NCI-H460 (cell line): ENCODE data around the gene JPH3. TPM values are rescaled to one million over a fixed set of nuclear protein-coding genes. Genes with fewer than 3 reads are reported as not detected.

Source experiments
- DNase-seq: peaks from one replicate; pipeline ENCODE4 v3.0.0-alpha.2; 2016; ENCODE audit warnings: low read depth; ENCODE audit errors: extremely low read depth
- polyA plus RNA-seq: library from polyadenylated mRNA; depleted of rRNA; stranded (reverse); fragments of >200 nt; gene quantifications from 2 replicates; pipeline ENCODE4 v1.2.3, GENCODE V29; 2014; cell fraction: nucleus; rRNA removed
- total RNA-seq: library from RNA; depleted of rRNA; stranded (reverse); fragments of >200 nt; shearing (Covaris generic); gene quantifications from 2 replicates; pipeline ENCODE4 v1.2.3, GENCODE V29; 2014; rRNA removed

JPH3 gene
- total RNA-seq = 0.67 and 0.72 TPM in 2 replicates
- polyA plus RNA-seq = not detected in 2 replicates

DNA sequence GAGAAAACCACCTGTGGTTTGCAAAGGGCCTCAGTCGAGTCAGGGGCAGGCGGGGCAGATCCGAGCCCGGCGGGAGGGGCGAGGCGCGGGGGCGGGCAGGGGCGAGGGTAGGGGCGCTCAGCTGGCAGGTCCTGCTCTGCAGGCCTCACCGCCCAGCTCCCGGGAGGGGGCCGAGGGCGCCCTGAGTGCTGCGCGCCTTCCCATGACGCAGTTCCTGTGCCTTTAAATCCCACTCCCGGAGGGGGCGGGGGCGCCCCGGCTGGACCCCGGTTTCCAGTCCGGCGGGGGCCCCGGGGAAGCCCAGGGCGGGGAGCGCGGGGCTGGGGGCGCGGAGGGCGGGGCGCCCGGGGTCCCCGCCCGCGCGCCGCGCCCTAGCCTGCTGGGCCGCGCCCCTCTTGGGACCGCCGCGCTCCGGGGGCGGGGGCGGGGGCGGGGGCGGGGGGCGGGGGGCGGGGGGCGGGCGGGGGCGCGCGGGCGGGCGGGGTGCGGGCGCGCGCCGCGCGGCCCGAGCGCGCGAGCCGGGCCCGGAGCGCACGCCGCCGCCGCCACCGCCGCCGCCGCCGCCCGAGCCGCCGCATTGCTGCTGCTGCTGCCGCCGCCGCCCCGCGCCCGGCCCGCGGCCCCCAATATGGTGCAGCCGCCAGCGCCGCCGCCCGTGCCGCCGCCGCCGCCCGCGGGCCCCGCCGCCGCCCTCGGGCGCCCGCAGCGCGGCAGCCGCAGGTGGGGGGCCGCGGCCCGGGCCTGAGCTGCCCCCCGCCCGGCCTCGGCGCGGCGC lies at the start of gene JPH3:
Gene JPH3 (plus strand): TSS at position 508 of the 775 bp plus-strand sequence. CDS start 639 bp downstream, outside the sequence.
- DNase-seq = no peak

GRCh38 chr16:87552772-87553573 lies 49.3 kb upstream of the JPH3 start:
- DNase-seq = no peak

DNA sequence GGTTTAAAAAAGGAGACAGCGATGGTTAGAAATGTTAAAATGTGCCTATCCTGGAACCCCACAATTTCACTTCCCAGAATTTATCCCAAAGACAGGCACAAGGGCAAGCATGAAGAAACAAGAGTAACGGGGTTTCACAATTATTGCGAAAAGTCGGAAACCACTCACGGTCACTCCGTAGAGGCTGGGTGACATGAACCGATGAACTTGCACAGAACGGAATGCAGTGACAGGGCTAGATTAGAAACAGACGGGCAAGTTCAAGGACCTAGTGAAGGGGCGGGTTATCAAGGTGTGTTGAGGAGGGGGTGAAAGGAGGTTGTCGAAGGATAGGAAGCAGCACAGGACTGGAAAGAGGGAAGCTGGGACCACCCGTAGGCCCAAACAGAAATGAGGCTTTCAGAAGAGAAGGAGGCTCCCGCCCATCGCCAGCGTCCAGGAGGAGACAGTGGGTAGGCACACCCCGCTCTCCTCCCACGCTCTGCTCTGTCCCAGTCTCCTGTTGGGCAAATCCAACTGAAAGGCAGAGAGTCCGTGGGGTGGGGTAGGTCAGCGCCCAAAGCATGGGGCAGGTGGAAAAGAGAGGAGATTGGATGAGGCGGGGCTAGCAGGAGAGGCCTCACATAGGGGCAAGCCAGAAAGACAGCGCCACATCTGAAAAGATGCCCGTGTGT lies 47.4 kb upstream of the JPH3 start:
- DNase-seq = no peak

DNA sequence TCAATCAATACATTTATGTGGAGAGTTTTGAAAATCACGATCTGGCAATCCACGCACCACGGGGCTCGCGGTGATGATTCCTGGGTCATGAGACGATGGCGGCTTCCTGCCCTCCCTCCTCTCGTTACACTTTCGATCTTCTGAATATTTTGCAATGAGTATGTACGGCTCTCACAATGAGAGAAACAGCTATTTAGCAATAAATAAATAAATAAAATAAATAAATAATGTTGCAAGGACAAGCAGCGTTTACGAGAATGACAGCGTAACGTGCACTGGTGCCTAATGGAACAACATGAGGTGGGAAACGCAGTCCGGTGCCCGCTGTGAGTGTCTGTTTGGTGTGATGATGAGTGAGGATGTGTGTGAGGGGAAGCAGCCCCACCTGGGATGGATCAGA lies 46.7 kb upstream of the JPH3 start:
- no peak for DNase-seq

DNA sequence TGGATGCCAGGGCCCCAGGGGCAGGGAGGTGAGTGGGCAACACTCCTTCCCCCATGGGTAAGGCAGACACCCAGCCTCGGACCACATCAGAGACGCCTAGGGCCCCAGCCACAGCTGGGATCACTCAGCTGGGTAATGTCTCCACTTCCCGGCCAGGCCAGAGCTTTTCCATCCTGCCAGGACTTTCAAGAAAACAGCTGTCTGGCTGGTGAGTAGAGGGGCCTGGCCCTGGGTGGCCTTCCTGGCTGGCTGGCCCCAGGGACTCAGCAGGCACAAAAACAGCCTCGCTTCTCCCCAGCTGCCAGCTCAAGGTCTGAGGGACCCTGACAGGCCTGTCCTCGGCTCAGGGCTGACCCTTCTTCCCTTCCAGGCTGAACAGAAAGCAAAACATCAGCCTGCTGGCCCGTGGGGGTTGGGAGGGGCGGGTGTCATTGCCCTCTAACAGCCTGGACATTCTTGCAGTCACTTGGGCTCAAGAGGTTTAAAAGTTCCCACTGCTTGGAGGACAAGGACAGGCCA lies 45.3 kb upstream of the JPH3 start:
- no peak for DNase-seq

DNA sequence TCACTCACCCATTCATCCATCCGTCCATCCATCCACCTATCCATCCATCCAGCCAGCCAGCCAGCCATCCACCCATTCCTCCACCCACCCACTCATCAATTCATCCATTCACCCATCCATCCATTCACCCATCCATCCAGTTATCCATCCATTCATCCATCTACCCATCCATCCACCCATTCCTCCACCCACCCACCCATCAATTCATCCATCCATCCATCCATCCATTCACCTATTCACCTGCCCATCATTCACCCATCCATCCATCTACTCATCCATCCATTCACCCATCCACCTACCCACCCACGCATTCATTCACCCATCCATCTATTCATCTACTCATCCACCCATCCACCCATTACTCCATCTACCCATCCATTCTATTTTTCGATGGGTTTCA lies 43.6 kb upstream of the JPH3 start:
- no peak for DNase-seq

DNA sequence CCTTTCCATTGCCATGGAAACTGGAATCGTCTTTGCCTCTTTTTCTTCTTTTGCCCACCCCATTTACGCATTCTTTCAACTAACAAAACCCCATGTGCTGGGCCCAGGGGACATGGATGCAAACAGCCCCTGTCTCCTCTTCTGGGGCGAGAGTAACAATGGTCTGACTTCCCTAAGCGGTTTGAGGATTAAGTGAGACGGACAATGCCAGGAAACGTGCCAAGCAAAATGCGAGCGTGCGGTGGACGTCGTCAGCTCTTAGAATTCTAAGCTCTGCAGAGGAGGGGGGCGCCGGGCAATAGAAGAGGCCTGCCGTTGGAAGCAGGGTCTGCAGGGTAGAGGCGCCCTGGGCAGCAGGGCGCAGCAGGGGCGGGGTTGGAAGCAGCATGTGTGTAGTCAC lies 42.4 kb upstream of the JPH3 start:
- DNase-seq = no peak

DNA sequence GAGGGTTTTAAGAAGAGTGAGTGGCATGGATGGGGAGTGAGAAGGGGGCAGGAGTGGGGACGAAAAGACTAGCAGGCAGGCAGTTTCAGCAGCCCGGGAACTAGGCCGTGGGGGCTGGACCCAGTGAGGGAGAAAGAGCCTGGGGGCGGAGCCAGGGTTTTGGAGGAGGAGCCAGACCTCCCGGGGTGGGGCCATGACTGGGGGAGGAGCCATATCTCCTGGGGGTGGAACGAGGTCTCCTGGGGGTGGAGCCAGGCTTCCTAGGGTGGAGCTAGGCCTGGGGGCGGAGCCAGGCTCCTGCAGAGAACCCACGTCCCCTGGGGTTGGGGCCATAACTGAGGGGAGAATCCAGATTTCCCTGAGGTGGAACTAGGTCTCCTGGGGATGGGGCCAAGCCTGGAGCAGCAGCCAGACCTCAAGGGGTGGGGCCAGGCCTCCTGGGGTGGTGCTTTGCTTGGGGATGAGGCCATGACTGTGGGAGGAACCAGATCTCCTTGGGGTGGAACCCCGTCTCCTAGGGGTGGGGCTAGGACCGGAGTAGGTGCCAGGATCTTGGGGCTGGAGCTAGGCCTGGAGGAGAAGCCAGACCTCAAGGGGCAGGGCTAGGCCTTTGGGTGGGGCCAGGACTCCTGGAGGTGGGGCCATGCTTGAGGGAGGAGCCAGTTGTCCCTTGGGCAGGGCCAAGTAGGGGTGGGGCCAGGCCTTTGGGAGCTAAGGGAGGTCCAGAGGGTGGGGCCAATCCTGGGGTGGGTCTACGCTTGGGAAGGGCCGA lies 41.7 kb upstream of the JPH3 start:
- DNase-seq = peak; percentile 43

- no peak for DNase-seq
Observed at GRCh38 chr16:87561200-87562105, 40.9 kb upstream of the JPH3 start.

- no peak for DNase-seq
Observed at GRCh38 chr16:87562201-87562600, 40.1 kb upstream of the JPH3 start.

DNA sequence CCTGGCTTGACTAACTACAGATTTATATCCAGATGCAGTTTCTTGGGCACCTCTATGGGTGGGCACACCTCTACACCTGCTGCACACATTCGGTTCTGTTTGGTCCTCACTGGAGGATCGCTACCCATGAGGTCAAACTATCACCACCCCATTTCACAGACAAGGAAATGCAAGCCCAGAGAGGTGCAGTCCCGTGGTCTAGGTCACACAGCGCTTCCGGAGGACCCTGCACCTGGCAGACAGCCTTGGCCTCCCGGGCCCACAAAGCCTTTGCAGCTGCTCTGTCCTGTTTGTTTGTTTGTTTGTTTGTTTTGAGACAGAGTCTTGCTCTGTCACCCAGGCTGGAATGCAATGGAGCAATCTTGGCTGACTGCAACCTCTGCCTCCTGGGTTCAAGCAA lies 39.3 kb upstream of the JPH3 start:
- no peak for DNase-seq

DNA sequence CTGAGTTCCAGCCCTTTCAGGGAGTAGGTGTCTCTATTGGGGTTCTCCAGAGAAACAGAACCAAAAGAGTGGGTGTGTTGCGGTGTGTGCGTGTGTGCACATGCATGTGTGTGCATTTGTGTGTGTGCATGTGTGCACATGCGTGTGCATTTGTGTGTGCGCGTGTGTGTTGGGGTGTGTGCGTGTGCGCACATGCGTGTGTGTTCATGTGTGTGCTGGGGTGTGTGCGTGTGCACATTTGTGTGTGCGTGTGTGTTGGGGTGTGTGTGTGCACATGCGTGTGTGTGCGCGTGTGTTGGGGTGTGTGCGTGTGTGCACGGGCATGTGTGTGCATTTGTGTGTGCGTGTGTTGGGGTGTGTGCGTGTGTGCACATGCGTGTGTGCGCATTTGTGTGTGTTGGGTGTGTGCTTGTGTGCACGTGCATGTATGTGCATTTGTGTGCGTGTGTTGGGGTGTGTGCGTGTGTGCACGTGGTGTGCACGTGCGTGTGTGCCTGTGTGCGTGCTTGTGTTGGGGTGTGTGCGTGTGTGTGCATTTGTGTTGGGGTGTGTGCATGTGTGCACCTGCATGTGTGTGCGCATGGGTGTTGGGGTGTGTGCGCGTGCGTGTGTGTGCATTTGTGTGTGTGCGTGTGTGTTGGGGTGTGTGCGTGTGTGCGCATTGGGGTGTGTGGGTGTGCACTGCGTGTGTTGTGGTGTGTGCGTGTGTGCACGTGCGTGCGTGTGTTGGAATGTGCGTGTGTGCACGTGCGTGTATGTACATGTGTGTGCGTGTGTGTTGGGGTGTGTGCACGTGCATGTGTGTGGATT lies 38.4 kb upstream of the JPH3 start:
- DNase-seq = no peak

GRCh38 chr16:87564524-87564778 lies 37.9 kb upstream of the JPH3 start:
- DNase-seq = no peak

DNA sequence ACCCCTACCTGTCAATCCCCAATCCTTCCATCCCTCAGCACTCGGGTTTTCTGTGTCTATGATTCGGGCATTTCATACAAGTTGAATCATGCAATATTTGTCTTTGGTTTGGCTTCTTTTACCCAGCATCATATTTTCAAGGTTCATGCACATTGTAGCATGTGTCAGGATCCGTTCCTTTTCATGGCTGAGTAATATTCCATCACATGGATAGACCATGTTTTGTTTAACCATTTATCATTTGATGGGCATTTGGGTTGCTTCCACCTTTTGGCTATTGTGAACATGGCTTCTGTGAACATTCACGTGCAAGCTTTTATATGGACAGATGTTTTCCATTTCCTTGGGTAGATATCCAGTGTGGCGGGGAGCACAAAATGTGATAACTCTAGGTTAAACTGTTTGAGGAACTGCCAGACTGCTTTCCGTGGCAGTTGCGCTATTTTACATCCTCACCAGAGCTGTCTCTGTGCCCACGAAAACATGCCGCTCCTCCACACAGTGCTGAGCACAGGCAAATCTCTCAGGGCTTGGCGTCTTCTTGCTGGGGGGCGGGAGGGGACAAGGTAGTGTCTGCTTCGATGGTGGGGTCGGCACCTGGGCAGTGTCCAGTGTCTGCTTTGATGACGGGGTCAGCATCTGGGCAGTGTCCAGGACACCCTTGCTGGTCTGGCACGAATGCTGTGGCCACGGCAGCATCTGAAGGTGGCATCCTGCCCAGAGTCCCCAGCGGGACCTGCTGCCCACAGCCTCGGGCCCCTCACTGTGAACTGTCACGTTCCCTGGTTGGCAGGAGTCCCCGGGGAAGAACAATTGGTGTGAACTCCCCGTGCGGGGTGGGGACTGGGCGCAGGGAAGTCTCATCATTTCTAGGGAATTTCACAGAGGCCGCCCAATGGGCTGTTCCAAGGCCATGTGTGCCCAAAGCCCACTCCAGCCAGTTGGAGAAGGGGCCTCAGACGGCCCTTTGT lies 32.4 kb upstream of the JPH3 start:
- DNase-seq = no peak

DNA sequence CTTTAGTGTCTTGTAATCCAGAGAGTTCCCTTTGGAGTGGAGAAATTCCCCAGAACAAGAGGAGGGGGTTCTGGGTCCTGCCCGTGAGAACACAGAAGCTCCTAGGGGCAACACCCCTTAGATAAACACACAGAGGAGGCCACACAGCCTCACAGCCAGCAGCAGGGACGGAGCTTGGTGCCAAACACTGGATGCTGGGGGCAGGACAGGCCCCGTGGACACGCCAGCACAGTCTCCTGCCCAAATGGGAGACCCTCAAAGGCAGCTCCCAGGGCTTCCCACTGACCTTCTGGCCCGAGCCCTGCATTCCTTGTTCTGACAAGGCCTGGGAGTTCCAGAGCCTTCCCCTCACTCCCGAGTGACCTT lies 31.8 kb upstream of the JPH3 start:
- no peak for DNase-seq

GRCh38 chr16:87570938-87571867 lies 31.1 kb upstream of the JPH3 start:
- DNase-seq = peak; percentile 43

DNA sequence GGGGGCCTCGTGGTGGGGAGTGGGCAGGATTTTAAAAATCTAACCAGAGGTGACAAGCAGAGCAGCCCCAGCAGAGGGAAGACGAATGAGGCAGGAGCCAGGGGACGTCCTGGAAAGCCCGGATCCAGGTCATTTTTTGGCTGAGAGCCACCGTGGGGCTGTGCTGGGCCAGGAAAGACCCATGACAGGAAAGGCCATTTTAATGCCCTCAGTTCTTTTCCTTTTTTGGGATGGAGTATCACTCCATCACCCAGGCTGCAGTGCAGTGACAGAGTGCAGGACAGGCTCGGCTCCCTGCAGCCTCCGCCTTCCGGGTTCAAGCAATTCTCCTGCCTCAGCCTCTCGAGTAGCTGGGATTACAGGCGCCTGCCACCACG lies 30.5 kb upstream of the JPH3 start:
- no peak for DNase-seq
